ENCODE measurements around the gene ERN2.

Gene ERN2

GRCh38 chr16:23640931-23641765 lies 71.9 kb downstream of the ERN2 start, which contains the start of the genes DCTN5 and PALB2:
TSS of gene DCTN5 (plus strand) at chr16:23641466. CDS start at chr16:23641543, 77 bp downstream.
TSS of gene PALB2 (minus strand) at chr16:23641310. CDS start at chr16:23641157, 153 bp downstream.
- in situ Hi-C loops (cut with MboI; ENCODE audit: low sequenced_read_pairs): no loop called here

DNA sequence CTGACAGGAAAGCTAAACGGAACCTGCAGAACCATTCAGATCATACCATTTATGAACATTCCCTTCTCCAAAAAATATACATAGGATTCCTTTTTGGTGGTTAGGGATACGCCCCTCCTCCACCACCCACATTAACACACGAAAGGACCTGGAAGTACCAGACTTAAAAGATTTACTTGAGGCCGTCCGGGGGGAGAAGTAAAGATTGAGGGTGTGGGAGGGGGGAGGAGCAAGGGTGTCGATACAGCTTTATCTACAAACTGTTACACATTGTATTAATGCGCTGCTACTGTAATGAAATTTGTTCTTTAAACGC lies 72.4 kb downstream of the ERN2 start:
- in situ Hi-C loops (cut with MboI; ENCODE audit: low sequenced_read_pairs): no loop called here

Data from hTERT RPE-1 (cell line).